ENCODE data around the gene BANF2. TPM values are rescaled to one million over a fixed set of nuclear protein-coding genes. Genes with fewer than 3 reads are reported as not detected.

BANF2 gene
- total and polyA plus RNA-seq, 2 of the 13 experiments (the other 11 are each of a cell fraction or from before 2014, with no cell fraction given) = 0.35 TPM; not detected in 1

GRCh38 chr20:17678295-17678694 is 21.5 kb upstream of the BANF2 start (continued):
- TF ChIP-seq ZNF646 (CRISPR knock-in tag; IDR thresholded peaks at IDR 0.05) = no peak

- H3K27ac ChIP-seq (ENCODE audit: extremely low read length, insufficient read depth, low read length) = no peak overlapping the region
- POLR2A ChIA-PET = interaction anchor here (0.6 to 10.8 kb wide), 5 partner anchors 31 to 283 kb away, joined by 3 to 347 read pairs (median 3); no protein-coding TSS in a partner anchor
- peaks cover 71% of the 10 kb centered on the region for H3K79me2 ChIP-seq (ENCODE audit: insufficient read depth, low read length)
- no peaks in the 10 kb centered on the region for H3K9me3 ChIP-seq (ENCODE audit: low read length)
- H3K27me3 ChIP-seq (ENCODE audit: control insufficient read depth in 1 of 2, insufficient read depth in 2 of 2, low read length in 2 of 2) = no peaks in the 10 kb centered on the region; a peak in 1 of 5 replicates
- H3K4me2 ChIP-seq (ENCODE audit: low read depth, low read length) = peak overlapping the region; percentile 89
- H2AFZ ChIP-seq (ENCODE audit: low read length) = no peak overlapping the region
- CTCF ChIA-PET (ENCODE audit: low intra/inter-chr PET ratio, low total read pairs) = no interaction called here
- FAIRE-seq (no peak), ATAC-seq (no peak), DNase-seq (ENCODE audit: low spot score) (no peak)
- no TSS peak for BruUV-seq (replicated peaks)
- no peak overlapping the region for H3K9ac ChIP-seq (ENCODE audit: insufficient read depth, low read depth, low read length)
- in situ Hi-C loops (cut with HindIII; ENCODE audit: extremely low pct_ligation_motif_present, low pct_unique_long_range_greater_than_20kb) (no loop called here), intact Hi-C loops (cut with micrococcal nuclease; ENCODE audit: unreplicated experiment) (no loop called here)
- no peak overlapping the region for H3K4me3 ChIP-seq (replicated peaks in 1 of 3; ENCODE audit: insufficient read depth in 1 of 3, low read depth in 2 of 3, low read length in 3 of 3)
- peaks cover 79% of the 10 kb centered on the region for H3K4me1 ChIP-seq (ENCODE audit: insufficient read depth, low read length)
- H4K20me1 ChIP-seq (ENCODE audit: insufficient read depth, low read length) = peaks cover 70% of the 10 kb centered on the region
- 93% methylated on average over 3 of the region's 3 CpGs for WGBS (ENCODE audit: low lambda C conversion rate)
- H3K36me3 ChIP-seq (replicated peaks in 1 of 2; ENCODE audit: control insufficient read depth in 1 of 2, insufficient read depth in 2 of 2, low read length in 2 of 2) = peaks cover 29 to 66% of the 10 kb centered on the region in 2 experiments
- TF ChIP-seq PATZ1 (CRISPR knock-in tag; IDR thresholded peaks at IDR 0.05) = no peak
- TF ChIP-seq ZMYM4 (CRISPR knock-in tag; IDR thresholded peaks at IDR 0.05) = no peak
- 0 out of 2 replicates have a peak, but pooled peaks have one; percentile 48 for TF ChIP-seq ZNF33B (CRISPR knock-in tag; IDR thresholded peaks at IDR 0.05)
- peak; percentile 19; the same call in 1 of the 2 replicates for TF ChIP-seq KDM1A (CRISPR knock-in tag; IDR thresholded peaks at IDR 0.05)
- TF ChIP-seq POLR2AphosphoS5 (IDR thresholded peaks at IDR 0.05; ENCODE audit: low read depth, low read length) = peak; percentile 31
- 0 out of 2 replicates have a peak, but pooled peaks have one; percentile 28 for TF ChIP-seq SPEN (CRISPR knock-in tag; IDR thresholded peaks at IDR 0.05; ENCODE audit: low read depth)
- TF ChIP-seq MXI1 (IDR thresholded peaks at IDR 0.05; ENCODE audit: borderline replicate concordance, low read depth, low read length) = 0 out of 3 replicates have a peak, but pooled peaks have one; percentile 10
- TF ChIP-seq CC2D1A (CRISPR knock-in tag; IDR thresholded peaks at IDR 0.05) = no peak
- peak; percentile 4; the same call in 1 of the 2 replicates for TF ChIP-seq RBFOX2 (IDR thresholded peaks at IDR 0.05; ENCODE audit: low read depth, low read length)
- TF ChIP-seq PAF1 (CRISPR knock-in tag; IDR thresholded peaks at IDR 0.05) = 0 out of 2 replicates have a peak, but pooled peaks have one; percentile 62
- no peak for TF ChIP-seq EEA1 (CRISPR knock-in tag; IDR thresholded peaks at IDR 0.05; ENCODE audit: borderline replicate concordance)
- no peak for TF ChIP-seq MATR3 (CRISPR knock-in tag; IDR thresholded peaks at IDR 0.05)
- peak; percentile 9 for TF ChIP-seq RBM22 (optimal IDR thresholded peaks at IDR 0.05; ENCODE audit: low read length)
- TF ChIP-seq ZNF230 (CRISPR knock-in tag; IDR thresholded peaks at IDR 0.05) = no peak
These were observed 20.9 kb upstream of the BANF2 start for GRCh38 chr20:17678886-17679285.

Measured in HepG2 (cell line).